OCI-LY7 (cell line): ENCODE results near the gene GIPC1. TPM values are rescaled to one million over a fixed set of nuclear protein-coding genes. Genes with fewer than 3 reads are reported as not detected.
"Not testable (repeated sequence)": the region's sequence is repeated elsewhere in the genome, so short reads cannot be mapped to it uniquely, and the experiment has no call there.

ENCODE experiments used
- BruUV-seq: library from RNA; stranded (reverse); fragments of 400-500 nt; replicated peaks from 2 replicates; lab custom pipeline; 2021; lab: Mats Ljungman, UMichigan
- CTCF ChIA-PET: fragments of 300-600 bp; sonication (Branson Sonifier 250); formaldehyde crosslinking; loops from one replicate; lab custom pipeline; 2022; ENCODE audit warnings: antibody characterized with exemption; ENCODE audit not compliant: unreplicated experiment; lab: Charles Lee
- POLR2A ChIA-PET: fragments of 300-600 bp; sonication (Branson Sonifier 250); formaldehyde crosslinking; loops from one replicate; lab custom pipeline; 2022; ENCODE audit warnings: antibody characterized with exemption; lab: Charles Lee
- DNase-seq: peaks from one replicate; pipeline ENCODE4 v3.0.0-alpha.2; 2015; ENCODE audit warnings: low spot score
- H2AFZ ChIP-seq: fragments of 200-600 bp; sonication (generic), shearing (Covaris generic); 2 replicates; pipeline ENCODE4 v1.6.1; 2014; ENCODE audit warnings: mild to moderate bottlenecking, antibody characterized with exemption, low read length, moderate library complexity
- H3K27ac ChIP-seq: fragments of 200-600 bp; sonication (generic); 2 replicates; pipeline ENCODE4 v1.5.1; 2014; ENCODE audit warnings: mixed run types, low read depth, mild to moderate bottlenecking, moderate library complexity, low read length, inconsistent platforms; ENCODE audit not compliant: poor library complexity, severe bottlenecking
- H3K36me3 ChIP-seq: fragments of 200-600 bp; sonication (generic); 2 replicates; pipeline ENCODE4 v1.6.1; 2014; ENCODE audit warnings: mild to moderate bottlenecking, antibody characterized with exemption, low read length, moderate library complexity, mixed read lengths; ENCODE audit not compliant: insufficient read depth
- H3K4me1 ChIP-seq: fragments of 200-600 bp; sonication (generic); 2 replicates; pipeline ENCODE4 v1.5.1; 2014; ENCODE audit warnings: mild to moderate bottlenecking, low read length; ENCODE audit not compliant: insufficient read depth, poor library complexity, severe bottlenecking
- H3K4me2 ChIP-seq: fragments of 200-600 bp; sonication (generic); 2 replicates; pipeline ENCODE4 v1.6.1; 2014; ENCODE audit warnings: mild to moderate bottlenecking, low read length
- H3K4me3 ChIP-seq: fragments of 200-600 bp; sonication (generic); 2 replicates; pipeline ENCODE4 v1.5.1; 2014; ENCODE audit warnings: mild to moderate bottlenecking, low read depth, low read length; ENCODE audit not compliant: poor library complexity, severe bottlenecking
- H3K79me2 ChIP-seq: fragments of 200-600 bp; sonication (generic); 2 replicates; pipeline ENCODE4 v1.6.1; 2016; ENCODE audit warnings: low read depth, mild to moderate bottlenecking, low read length, moderate library complexity, mixed read lengths; ENCODE audit not compliant: insufficient read depth
- H3K9me2 ChIP-seq: fragments of 200-600 bp; sonication (generic); 2 replicates; pipeline ENCODE4 v1.6.1; 2016; ENCODE audit warnings: mild to moderate bottlenecking, low read length, mixed read lengths; ENCODE audit not compliant: insufficient read depth
- H3K9me3 ChIP-seq: fragments of 200-600 bp; sonication (generic); 2 replicates; pipeline ENCODE4 v1.6.1; 2014; ENCODE audit warnings: mild to moderate bottlenecking, mixed run types, low read length, mixed read lengths
- H4K20me1 ChIP-seq: fragments of 200-600 bp; sonication (generic); 2 replicates; pipeline ENCODE4 v1.6.1; 2014; ENCODE audit warnings: mild to moderate bottlenecking, antibody characterized with exemption, low read length, moderate library complexity, mixed read lengths; ENCODE audit not compliant: insufficient read depth
- EZH2phosphoT487 ChIP-seq: fragments of 200-600 bp; sonication (generic); IDR thresholded peaks from 2 replicates; pipeline ENCODE4 v1.6.1; 2018; ENCODE audit warnings: low read depth, borderline replicate concordance, mild to moderate bottlenecking, mixed run types, antibody characterized with exemption, low read length, moderate library complexity, mixed read lengths
- intact Hi-C: fragments of 100-400 bp; cut with micrococcal nuclease; formaldehyde crosslinking; loops from one replicate; pipeline ENCODE4 v1.10.0; 2022; ENCODE audit not compliant: unreplicated experiment
- total RNA-seq, 2 experiments: library from RNA; depleted of rRNA in 1 of 2; stranded (reverse); fragments of >200 nt in 1 of 2; shearing (Covaris generic) in 1 of 2; gene quantifications; 2 replicates each; pipeline ENCODE4 v1.2.3, GENCODE V29; 2014 to 2022
- TF ChIP-seq, protein P1 (sequence below): fragments of 200-600 bp; sonication (generic); conservative IDR thresholded peaks from 2 replicates; pipeline ENCODE4 v1.5.1; 2014; ENCODE audit warnings: mild to moderate bottlenecking, antibody characterized with exemption, low read length, moderate library complexity, mixed read lengths

The GIPC1 gene
- total RNA-seq, 2 experiments from 2014 or later, result 18.5 to 38.3 TPM

GRCh38 chr19:14463747-14464146 is 32.2 kb downstream of the GIPC1 start:
- Histone ChIP-seq H3K27ac (no peak overlapping the region), H3K4me1 (no peaks in the 10 kb centered on the region), H3K9me2 (no peaks in the 10 kb centered on the region), H3K4me3 (no peak overlapping the region), H3K9me3 (no peaks in the 10 kb centered on the region), H3K4me2 (no peak overlapping the region), H2AFZ (no peak overlapping the region), H3K79me2 (no peaks in the 10 kb centered on the region), H4K20me1 (no peaks in the 10 kb centered on the region), H3K36me3 (peaks cover 90% of the 10 kb centered on the region)
- no peak for DNase-seq
- no peak for TF ChIP-seq EZH2phosphoT487
- TF ChIP-seq, protein P1, sequence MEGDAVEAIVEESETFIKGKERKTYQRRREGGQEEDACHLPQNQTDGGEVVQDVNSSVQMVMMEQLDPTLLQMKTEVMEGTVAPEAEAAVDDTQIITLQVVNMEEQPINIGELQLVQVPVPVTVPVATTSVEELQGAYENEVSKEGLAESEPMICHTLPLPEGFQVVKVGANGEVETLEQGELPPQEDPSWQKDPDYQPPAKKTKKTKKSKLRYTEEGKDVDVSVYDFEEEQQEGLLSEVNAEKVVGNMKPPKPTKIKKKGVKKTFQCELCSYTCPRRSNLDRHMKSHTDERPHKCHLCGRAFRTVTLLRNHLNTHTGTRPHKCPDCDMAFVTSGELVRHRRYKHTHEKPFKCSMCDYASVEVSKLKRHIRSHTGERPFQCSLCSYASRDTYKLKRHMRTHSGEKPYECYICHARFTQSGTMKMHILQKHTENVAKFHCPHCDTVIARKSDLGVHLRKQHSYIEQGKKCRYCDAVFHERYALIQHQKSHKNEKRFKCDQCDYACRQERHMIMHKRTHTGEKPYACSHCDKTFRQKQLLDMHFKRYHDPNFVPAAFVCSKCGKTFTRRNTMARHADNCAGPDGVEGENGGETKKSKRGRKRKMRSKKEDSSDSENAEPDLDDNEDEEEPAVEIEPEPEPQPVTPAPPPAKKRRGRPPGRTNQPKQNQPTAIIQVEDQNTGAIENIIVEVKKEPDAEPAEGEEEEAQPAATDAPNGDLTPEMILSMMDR, result no peak
- CTCF ChIA-PET, result no interaction called here
- intact Hi-C loops, result no loop called here
- no TSS peak for BruUV-seq
- POLR2A ChIA-PET, result no interaction called here

DNA sequence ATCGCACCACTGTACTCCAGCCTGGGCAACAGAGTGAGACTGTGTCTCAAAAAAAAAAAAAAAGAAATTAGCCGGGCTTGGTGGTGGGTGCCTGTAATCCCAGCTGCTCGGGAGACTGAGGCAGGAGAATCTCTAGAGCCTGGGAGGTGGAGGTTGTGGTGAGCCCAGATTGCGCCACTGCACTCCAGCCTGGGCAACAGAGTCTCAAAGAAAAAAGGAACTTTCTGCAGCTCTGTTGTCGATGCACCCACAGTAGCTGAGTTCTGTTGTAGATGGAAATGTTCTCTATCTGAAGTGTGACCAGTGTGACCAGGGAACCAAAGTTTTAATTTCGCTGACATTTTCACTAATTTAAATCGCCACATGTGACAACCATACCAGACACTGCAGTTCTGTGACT is 33.5 kb downstream of the GIPC1 start:
- POLR2A ChIA-PET, CTCF ChIA-PET, H3K4me3 ChIP-seq: not testable (repeated sequence)

GRCh38 chr19:14460935-14461334 is 35.0 kb downstream of the GIPC1 start:
- DNase-seq, result no peak
- H3K4me2 ChIP-seq, result no peak overlapping the region
- CTCF ChIA-PET, result no interaction called here
- no peaks in the 10 kb centered on the region for H3K79me2 ChIP-seq
- no peak overlapping the region for H2AFZ ChIP-seq
- TF ChIP-seq EZH2phosphoT487, result no peak
- TF ChIP-seq, protein P1, result no peak
- intact Hi-C loops, result no loop called here
- POLR2A ChIA-PET, result no interaction called here
- no TSS peak for BruUV-seq
- H4K20me1 ChIP-seq, result no peaks in the 10 kb centered on the region
- no peak overlapping the region for H3K4me3 ChIP-seq
- H3K9me2 ChIP-seq, result no peaks in the 10 kb centered on the region
- H3K9me3 ChIP-seq, result no peaks in the 10 kb centered on the region
- H3K27ac ChIP-seq, result no peak overlapping the region
- no peaks in the 10 kb centered on the region for H3K4me1 ChIP-seq
- H3K36me3 ChIP-seq, result peaks cover 83% of the 10 kb centered on the region

More for the DNA sequence above, 33.5 kb downstream of the GIPC1 start:
- DNase-seq, H2AFZ ChIP-seq, intact Hi-C loops, H3K9me3 ChIP-seq, H3K79me2 ChIP-seq, H3K4me2 ChIP-seq, H3K9me2 ChIP-seq, BruUV-seq, H3K4me1 ChIP-seq, H4K20me1 ChIP-seq, H3K27ac ChIP-seq: not testable (repeated sequence)
- H3K36me3 ChIP-seq, result peaks cover 90% of the 10 kb centered on the region
